Stimulated activated CD4-positive, alpha-beta T cell treated with anti-CD3 and anti-CD28 coated beads, Interleukin-4, amount 100 ng/mL, for 4 hours (primary cell): ENCODE measurements around the gene CRYBG2.
"Not testable (repeated sequence)": the region's sequence is repeated elsewhere in the genome, so short reads cannot be mapped to it uniquely, and the experiment has no call there.

Experiments used
- DNase-seq, 2 experiments: peaks; one replicate each; pipeline ENCODE4 v3.0.0-alpha.2; 2020

CRYBG2 gene

DNA sequence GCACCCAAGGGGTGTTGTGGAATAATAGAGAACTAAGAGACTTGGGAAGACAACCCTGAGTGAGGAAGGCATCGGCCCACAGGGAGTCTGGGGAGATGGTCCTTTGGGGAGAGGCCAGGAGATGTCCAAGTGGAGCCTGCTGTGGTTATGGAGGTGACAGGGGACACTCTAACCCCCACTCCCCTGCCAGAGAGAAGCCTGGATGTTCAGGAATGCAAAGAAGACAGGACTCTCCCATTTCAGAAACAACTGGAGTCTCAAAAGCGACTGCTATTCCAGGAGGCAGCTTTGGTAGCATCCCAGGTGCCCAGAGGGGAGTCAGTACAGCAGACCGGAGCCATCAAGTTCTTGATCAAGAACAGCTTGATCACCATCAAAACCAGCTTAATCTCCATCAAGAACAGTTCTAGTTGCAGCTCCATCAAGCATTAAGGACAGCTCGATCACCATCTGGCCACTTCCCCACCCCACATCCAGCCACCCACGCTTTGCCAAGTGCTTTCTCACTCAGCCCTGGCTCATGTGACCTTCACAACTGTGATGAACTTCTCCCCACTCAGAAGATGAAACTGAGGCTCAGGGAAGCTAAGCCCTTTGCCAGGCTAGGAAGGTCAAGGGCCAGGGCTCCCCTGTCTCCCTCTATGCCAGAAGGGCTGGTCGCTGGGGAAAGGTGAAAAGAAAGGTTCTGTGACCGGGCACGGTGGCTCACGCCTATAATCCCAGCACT, 35.4 kb downstream of the CRYBG2 start:
- DNase-seq: peak in 1 of 2 experiments; percentile 45

DNA sequence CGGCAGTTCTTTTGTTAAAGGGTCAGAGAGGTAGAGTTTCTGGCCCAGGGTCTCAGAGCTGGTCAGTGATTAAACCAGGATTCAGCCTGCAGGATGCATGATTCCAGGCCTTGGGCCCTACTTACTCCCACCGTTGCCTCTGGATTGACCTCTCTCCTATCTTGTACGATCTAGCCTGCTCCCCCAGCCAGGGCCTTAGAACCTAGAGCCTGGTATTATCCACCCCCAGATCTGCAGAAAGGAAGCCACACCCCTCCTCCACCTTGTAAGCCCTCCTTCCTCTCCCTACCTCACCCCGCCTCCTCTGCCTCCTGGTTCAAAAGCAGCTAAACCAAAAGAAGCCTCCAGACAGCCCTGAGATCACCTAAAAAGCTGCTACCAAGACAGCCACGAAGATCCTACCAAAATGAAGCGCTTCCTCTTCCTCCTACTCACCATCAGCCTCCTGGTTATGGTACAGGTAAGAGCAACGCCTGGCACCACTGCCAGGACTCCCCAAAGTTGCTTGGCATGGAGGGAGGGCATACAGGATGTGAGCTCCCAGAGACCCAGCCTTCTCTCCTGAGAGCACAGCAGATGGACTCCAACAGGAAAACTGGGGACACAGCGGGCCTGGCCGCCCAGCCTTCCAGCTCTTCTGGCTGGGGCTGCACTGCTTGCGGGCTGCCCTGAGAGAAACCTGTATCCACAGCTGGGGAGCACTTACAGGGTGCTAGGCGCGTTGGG, 36.2 kb downstream of the CRYBG2 start, which contains the start of gene CD52:
TSS of gene CD52 (plus strand) at position 347 of the 726 bp plus-strand sequence. CDS start at position 407, 60 bp downstream.
- DNase-seq: peak; percentile 48 to 80

DNA sequence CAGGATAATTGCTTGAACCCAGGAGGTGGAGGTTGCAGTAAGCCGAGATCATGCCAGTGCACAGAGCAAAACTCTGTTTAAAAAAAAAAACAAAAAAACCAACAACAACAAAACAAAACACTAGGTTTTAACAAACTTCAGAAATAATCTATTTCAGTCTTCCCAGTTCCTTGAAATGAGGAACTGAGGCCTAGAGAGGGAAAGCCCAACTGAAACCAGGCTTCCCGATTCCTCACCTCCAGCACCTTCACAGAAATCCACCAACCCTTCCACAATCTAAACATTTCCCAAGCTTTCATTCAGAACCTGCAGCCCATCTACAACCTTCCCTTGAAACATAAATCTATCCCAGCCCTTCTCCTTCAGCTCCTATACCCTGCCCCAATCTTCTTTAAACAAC, 36.8 kb downstream of the CRYBG2 start:
- no peak for DNase-seq

DNA sequence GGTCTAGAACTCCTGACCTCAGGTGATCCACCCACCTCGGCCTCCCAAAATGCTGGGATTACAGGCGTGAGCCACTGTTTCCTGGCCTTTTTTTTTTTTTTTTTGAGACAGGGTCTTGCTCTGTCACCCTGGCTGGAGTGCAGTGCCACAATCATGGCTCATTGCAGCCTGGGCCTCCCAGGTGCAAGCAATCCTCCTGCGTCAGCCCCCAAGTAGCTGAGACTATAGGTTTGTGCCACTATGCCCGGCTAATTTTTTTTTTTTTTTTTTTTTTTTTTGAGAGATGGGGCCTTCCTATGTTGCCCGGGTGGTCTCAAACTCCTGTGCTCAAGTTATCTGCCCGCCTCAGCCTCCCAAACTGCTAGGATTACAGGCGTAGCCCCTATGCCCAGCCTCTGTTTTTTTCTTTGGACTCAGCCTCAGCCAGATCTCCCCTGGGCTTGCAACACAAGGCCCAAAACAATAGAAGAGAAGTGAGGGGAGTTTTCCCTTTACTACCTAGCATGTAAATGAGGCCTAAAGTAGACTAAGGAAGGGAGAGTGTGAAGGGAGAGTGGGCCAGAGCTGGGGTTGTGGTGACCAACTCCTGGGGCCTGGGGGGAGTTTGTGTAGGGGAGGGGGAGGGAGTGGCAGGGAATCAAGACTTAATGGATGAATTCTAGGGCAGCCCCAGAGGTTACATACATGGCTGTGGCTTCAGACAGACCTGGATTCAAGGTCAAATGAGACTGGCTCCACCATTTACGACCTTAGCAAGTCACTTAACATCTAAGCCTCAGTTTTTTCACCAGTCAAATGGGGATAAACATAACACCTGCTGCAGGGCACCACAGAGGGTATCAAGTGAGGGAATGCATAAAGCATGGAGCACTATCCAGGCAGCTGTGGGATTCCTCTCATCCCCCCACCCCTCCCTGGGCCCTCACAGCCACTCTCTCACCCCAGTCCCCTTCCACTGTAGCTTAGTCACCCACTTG, 37.8 kb downstream of the CRYBG2 start:
- DNase-seq: no peak

DNA sequence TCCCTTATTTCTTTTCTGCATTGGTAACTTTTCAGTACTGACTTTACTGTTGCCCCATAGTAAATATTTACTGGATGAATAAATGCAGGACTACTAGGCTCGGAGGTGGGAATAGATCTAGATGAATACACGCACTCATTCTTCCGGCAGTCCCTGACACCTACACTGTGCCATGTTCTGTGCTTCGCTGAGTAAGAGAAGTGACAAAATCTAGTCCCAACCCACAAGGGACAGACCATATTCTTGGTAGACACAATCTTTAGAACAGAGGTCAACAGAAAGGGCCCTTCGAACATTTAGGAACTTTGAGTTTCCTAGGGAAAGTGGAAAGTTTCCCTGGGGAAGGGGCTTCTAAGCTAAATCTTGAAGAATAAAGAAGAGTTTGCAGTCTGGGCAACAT, 39.4 kb downstream of the CRYBG2 start:
- DNase-seq: no peak

DNA sequence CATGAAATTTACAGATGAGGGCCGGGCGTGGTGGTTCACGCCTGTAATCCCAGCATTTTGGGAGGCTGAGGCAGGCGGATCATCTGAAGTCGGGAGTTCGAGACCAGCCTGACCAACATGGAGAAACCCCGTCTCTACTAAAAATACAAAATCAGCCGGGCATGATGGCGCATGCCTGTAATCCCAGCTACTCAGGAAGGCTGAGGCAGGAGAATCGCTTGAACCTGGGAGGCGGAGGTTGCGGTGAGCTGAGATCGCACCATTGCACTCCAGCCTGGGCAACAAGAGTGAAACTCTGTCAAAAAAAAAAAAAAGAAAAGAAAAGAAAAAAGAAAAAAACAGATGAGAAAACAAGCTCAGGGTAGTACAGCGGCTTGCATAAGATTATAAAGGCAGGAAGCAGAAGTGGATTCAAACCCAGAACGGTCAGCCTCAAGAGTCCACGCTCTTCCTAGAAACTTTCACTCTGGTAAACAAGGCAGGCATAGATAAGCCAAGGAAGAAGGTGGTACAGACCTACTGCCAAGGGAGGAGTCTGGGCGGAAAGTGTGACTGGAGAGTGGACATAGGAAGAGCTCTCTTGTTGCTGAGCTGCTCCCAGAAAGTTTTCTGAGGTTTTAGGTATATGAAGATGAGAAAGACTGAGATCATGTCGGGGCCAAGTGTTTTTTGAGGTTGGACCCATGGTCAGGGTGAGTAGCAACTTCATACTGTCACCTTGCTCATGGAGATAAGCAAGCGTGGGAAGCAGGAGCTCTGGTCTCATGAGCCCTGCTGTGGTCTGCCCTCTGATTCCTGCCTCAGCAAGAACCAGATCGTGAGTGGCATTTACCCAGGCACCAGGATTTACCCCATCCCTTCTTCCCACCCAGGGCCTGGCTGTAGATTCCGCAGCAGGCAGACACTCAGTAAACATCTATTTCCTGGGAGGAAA, 45.7 kb downstream of the CRYBG2 start:
- DNase-seq: not testable (repeated sequence)

DNA sequence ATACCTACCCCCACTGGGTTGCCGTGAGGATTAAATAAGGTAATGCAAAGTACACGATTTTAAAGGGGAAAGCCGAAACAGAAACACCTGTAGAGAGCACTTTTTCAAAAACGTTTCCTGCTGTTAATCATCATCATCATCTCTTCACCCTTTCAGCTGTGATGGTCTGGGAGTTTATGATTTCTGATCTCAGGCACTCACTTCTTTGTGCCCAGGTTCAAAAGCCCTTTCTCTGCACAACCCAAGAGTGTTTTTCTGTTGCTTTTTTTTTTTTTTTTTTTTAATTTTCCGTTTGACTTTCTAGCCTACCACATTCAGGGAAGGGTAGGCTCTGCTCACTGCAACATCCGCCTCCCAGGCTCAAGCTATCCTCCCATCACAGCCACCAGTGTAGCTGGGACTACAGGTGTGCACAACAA, 46.6 kb downstream of the CRYBG2 start:
- DNase-seq: no peak

DNA sequence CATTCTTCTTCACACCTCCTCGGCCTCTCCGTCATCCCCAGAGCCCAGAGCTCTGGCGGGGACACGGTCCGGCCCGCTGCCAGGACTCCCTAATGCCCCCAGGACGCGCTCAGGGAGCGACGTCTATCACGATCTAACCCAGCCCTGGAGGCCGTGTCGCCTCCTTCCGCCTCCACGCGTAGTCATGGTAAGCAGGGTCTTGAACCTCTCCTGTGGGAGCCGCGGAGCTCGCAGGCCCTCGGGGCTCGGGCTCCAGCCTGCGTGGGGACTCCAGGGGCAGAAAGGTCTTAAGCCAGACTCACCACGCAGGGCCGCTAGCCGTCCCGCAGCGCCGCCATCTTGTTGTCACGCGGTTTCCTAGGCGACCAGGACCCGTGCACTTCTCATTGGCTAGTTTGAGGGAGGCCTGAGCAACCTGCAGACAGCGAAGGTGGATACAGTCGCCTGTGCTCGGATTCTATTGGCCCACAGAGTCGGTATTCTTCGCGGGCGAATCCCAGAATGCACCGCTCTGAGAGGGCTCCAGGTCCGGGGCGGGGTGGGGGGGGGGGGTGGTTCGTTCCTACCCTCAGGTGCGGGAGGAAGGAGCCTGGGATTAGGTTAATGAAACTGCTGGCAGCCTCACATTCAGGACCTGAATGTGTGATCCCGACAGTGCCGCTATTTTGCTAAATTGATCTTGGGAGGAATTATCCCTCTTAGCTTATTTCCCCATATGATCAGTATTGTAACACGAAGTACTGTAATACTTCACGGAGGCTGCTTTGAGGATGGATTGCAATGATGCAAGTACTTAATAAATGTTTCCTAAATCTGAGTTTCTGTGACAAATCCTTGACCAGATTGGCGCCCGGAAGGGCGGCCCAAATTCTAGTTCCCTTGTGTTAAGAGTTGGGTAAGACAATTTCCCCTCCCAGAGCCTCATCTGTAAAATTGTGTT, 47.4 kb downstream of the CRYBG2 start, which contains the start of gene UBXN11:
TSS of gene UBXN11 (minus strand) at position 347 of the 940 bp plus-strand sequence. CDS start 3,753 bp downstream, outside the sequence.
- DNase-seq: peak; percentile 84 to 92

DNA sequence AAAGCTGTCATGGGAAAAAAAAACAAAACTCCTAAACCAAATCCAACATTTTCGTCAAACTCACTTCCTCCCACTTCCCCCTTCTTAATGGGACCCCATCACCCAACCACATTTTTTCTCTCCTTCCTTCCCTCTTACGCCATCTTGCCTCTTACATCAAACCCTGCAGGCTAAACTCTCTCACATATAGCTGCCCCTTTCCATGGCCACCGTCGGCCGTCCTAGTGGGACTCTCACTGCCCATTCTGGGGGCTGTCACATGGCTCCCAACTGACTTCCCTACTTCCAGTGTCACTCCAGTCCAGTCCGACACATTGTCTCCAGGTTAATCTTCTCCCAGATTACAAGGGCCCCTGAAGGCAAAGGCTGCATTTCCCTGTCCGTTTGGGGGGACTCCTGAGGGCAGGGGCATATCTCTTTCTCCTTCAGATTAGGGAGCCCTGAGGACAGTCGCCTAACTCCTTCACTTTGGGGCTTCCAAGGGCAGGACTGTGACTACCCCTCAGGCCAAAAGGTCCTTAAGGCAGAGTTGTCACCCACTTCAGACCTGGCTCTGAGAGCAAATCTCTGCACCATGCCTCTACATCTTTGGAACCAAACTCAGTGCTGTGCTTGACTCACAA, 48.2 kb downstream of the CRYBG2 start:
- no peak for DNase-seq

DNA sequence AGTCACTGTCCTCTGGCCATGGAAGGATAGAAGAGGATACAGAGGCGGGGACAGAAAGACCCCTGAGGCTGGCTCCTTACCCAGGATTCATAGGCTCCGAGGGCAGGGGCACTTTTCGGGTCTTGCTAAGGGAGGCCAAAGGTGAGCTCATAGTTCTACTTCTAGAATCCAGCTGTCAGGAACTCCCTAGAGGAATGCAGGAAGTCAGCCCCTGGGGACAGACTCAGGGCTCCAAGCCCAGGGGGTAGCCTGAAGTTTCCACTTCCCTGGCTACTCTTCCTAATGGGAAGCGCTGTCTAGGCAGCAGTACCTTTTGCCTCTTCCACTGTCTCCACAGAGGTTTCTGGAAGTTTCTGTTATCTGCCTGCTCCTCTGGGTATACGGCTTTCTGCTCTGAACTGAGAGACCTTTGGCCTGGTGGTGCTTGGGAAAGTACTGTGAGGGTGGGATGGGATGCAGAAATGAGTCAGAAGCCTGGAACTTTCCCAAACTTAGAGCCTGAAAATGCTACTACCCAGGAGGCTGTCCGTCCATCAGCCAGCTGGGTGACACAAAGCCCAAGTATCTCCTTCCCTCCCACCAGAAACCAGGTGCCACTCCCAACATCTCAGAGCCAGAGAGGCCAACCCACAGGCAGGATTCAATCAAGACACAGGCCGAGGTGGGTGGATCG, 51.1 kb downstream of the CRYBG2 start:
- DNase-seq: no peak

DNA sequence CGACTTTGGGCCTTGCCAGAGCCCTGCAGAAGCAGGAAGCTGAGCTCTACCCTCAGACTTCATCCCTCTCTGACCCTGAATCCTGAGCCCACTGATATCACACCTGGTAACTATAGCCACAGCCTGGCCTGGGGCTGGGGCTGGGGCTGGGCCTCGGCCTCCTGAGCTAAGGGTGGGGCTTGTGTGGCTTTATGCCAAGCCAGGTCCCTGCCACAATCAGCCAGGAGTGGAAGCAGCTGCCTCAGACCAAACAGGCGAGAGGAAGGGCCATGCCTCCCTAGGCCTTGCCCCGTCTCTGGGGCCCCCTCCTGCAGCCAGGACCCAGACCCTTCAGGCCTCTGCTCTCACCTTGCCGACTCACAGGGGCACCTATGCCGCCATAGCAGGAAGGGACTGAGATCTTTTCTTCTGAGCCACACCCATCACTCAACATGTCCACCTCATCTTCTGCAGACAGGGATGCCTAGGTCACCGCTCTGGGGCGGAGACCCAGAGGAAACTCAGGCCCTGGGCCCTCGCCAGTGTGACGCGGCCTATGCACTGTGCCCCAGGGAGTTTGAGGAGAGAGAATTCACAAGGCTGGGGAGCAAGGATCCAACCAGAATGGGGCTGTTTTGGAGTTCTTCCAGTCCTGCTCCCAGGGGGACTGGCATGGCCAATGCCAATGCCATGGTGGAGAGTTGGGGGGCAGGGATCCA, 53.2 kb downstream of the CRYBG2 start:
- no peak for DNase-seq

DNA sequence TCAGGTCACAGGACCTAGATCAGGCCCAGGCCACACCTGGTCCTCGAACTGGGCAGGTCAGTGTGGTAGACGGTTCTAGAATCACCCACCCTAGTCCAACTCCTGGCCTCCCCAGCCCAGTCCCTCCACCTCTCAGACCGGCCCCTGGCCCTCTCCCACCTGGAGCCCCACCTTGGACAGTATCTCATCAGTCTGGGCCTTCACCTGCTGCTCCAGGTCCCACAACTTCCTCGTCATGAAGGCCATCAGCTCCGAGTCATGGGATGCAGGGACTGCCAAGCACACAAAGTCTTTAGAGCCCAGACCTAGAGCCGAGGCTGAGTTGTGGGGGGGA, 56.2 kb downstream of the CRYBG2 start:
- no peak for DNase-seq

DNA sequence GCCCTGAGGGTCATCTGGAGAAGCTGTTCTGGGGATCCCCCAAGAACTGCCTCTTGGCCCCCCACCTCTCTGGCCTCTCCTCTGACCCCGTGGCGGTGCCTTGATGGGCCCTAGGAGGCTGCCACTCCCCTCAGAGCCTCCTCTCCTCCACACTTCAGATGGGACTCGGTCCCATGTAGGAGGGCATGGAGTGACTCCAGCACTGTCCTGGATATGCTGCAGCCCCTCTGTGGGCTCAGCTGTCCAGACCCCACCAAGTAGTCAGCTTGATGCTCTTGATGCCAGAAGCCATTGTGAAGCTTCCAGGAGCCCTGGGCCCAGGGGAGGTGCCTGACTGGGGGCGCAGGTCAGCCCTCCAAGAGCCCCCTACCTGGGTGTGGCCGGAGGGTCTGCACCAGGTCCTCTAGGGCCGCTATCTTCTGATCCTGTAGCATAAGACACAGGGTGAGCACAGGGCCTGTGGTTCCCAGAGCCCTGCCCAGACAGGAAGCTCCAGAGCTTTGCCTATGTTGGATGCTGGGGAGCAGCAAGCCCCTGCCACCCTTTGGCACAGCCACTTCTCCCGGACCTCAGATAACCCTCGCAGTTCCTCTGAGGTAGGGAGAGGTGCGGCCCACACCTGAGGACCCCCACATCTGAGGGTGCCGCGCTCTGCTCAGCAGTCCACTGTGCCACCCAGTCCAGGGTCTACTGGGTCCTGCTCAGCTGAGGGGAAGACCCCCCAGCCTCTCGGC, 56.7 kb downstream of the CRYBG2 start:
- DNase-seq: no peak

DNA sequence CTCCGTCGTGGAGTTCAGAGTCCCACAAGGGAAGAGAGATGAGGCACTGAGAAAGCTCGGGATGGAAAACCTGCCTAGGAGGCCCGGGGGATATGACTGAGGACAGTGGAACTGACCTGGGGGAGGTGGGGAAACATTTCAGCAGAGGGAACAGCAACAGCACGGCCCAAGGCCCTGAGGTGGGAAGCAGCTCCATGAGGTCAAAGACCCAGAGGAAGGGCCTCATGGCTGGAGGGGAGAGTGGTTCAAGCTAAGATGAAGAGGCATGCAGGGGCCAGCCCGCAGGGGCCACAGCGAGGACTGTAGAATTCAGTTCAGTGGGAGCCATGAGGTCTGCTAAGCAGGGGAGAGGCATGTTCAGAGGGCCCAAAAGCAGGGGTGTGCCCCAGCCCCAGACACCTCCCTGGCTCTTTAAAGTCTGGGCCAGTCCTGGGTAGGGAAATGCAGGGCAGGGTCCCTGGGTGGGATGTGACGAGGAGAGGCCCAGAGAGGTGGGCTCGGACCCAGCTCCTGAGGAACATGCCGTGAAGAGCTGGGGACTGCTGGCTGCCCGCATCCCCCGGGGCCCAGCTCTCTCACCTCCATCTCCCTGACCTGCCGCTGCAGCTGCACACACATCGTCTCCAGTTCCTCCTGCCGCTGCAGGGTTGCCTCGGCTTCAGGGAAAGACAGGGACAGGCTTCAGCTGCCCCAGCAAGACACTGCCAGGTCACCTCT, 57.4 kb downstream of the CRYBG2 start:
- no peak for DNase-seq

DNA sequence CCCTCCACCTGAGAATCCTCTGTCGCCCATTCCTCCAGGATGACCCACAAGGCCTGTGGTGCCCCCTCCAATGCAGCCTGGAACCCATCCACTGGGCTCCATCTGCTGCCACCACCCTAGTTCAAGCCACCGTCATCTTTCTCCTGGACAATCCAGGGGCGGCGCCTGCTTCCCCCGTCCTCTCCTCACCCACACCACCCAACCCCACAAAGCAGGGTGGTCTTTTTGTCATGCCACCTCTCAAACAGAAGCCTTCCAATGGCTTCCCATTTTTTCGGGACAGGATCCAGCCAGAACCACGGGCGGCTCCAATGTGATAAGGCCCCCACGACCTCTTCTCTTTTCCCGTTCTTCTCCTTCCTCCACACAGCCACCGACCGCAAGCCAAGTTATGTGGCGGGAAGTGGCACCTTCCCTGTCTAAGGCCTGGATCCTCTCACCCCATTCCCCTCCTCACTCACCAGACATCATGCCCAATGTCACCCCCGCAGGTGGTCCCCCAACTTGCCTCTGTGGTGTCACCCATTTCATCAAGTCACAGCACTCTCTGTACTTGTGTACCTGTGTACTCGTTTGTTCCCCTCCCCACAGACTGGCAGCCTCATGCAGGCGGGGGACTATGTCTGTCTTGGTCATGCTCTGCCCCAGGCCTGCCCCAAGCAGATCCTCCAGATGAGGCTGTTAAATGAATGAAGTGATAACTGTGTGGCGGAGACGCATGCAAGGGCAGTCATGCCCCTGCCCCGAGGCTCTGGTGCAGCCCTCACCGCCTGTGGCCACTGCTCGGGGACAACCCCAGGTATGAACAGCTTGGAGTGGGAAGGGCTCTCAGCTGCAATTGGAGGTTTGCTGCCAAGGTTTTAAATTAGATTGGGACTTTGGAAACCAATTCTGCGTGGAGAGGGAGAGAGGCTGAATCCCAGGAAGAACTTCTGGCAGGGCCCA, 58.5 kb downstream of the CRYBG2 start:
- no peak for DNase-seq

DNA sequence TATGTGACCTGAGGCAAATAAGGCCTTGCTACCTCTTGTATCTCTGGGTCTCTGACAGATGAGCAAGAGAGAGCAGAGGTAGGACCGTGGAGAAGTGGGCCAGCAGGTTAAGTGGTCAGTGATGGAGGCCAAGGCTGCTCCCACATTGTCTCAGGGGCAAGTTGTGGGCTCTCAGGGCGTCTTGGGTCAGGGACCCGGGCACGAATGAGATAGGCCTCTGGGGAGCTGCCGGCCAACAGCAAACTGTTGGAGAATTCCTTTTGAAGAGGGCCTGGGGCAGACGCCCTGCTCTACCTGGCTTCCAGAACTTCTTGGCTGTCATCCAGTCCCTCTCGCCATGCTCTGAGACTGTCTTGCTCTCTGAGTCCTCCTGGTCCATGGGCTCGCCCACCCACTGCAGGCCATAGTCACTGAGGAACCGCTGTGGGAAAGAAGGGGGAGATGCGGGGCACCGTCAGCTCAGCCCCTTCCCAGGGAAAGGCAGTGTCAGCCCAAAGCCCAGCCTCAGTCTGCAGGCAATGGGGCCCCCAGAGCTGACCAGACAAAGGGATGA, 59.9 kb downstream of the CRYBG2 start:
- DNase-seq: no peak
